Spleen (tissue), 11 donors: ENCODE results near the gene LIPE. TPM values are rescaled to one million over a fixed set of nuclear protein-coding genes. Genes with fewer than 3 reads are reported as not detected.
A peak's percentile ranks its signal among the peaks of the same experiment; 100 is the strongest.
"Not testable (repeated sequence)": the region's sequence is repeated elsewhere in the genome, so short reads cannot be mapped to it uniquely, and the experiment has no call there.

ENCODE experiments used
- DNase-seq: peaks from one replicate; pipeline ENCODE4 v3.0.0-alpha.2; 2020
- H3K27ac ChIP-seq, 8 donors: fragments of 200-600 bp; sonication (generic) in 7 of 8; 1 replicate in 4 of 8; 2 replicates in 4 of 8; pipeline versions ENCODE4 v1.5.0 to v1.8.0; 2016 to 2021; ENCODE audit warnings: inconsistent platforms in 4 of 8, mild to moderate bottlenecking in 4 of 8, moderate library complexity in 1 of 8
- H3K27me3 ChIP-seq, 7 donors: fragments of 200-600 bp; sonication (generic) in 6 of 7; replicated peaks in 1 of 7; 1 replicate in 4 of 7; 2 replicates in 3 of 7; pipeline versions ENCODE4 v1.5.0 to v1.8.0; 2016 to 2021; ENCODE audit warnings: inconsistent platforms in 3 of 7, mild to moderate bottlenecking in 1 of 7
- H3K36me3 ChIP-seq, 6 donors: fragments of 200-600 bp; sonication (generic) in 5 of 6; 1 replicate in 4 of 6; 2 replicates in 2 of 6; pipeline versions ENCODE4 v1.5.0 to v1.8.0; 2016 to 2021; ENCODE audit warnings: inconsistent platforms in 2 of 6
- H3K4me1 ChIP-seq, 6 donors: fragments of 200-600 bp; sonication (generic) in 5 of 6; 1 replicate in 3 of 6; 2 replicates in 3 of 6; pipeline versions ENCODE4 v1.5.0 to v1.8.0; 2016 to 2021; ENCODE audit warnings: inconsistent platforms in 3 of 6
- H3K4me3 ChIP-seq, 8 donors: fragments of 200-600 bp; sonication (generic) in 7 of 8; 1 replicate in 4 of 8; 2 replicates in 4 of 8; pipeline versions ENCODE4 v1.5.0 to v1.8.0; 2016 to 2021; ENCODE audit warnings: inconsistent platforms in 4 of 8, mild to moderate bottlenecking in 4 of 8, moderate library complexity in 2 of 8
- H3K9me3 ChIP-seq, 8 donors: fragments of 200-600 bp; sonication (generic) in 7 of 8; 1 replicate in 4 of 8; 2 replicates in 4 of 8; pipeline versions ENCODE4 v1.5.0 to v1.8.0; 2016 to 2021; ENCODE audit warnings: inconsistent platforms in 4 of 8
- POLR2A ChIP-seq, 3 donors: fragments of 450-650 bp; IDR thresholded peaks; one replicate each; pipeline ENCODE4 v1.5.1; 2017; ENCODE audit warnings: antibody characterized with exemption in 3 of 3, mild to moderate bottlenecking in 1 of 3
- POLR2AphosphoS5 ChIP-seq, 3 donors: sonication (generic); formaldehyde crosslinking; IDR thresholded peaks; one replicate each; pipeline ENCODE4 v1.5.1; 2017; ENCODE audit warnings: antibody characterized with exemption in 3 of 3
- WGBS, 5 donors: extraction: QIAGEN DNeasy Blood & Tissue Kit in 3 of 5; methylation state at CpG; one replicate each; pipeline versions ENCODE4 v1.1.5 to v1.1.7; 2013 to 2018; 5-methylcytosine and 5-hydroxymethylcytosine counted together
- intact Hi-C: fragments of 100-400 bp; cut with DNase I; formaldehyde crosslinking; loops from one replicate; pipeline ENCODE4 v1.15.0; 2023; ENCODE audit warnings: low total_unique reads
- polyA plus RNA-seq, 3 donors: library from polyadenylated mRNA; stranded (reverse); fragments of 200-250 nt; gene quantifications; one replicate each; pipeline ENCODE4 v1.2.1, GENCODE V29; 2013
- total RNA-seq, 7 donors: library from RNA; depleted of rRNA in 3 of 7; stranded (reverse); fragments of >200 nt in 3 of 7; fragmentation: NEBNext Ultra II Directional in 4 of 7; extraction: Animal tissue kit (Norgen Biotek cat#: 25700) in 4 of 7; gene quantifications; one replicate each; pipeline versions ENCODE4 v1.1.0 to v1.2.1, GENCODE V29; 2016 to 2021
- TF ChIP-seq, protein P1 (sequence below), 11 experiments: fragments of 200-600 bp in 7 of 11; fragments of 450-650 bp in 4 of 11; sonication (generic) in 4 of 11; IDR thresholded peaks in 8 of 11; conservative IDR thresholded peaks in 3 of 11; 1 replicate in 7 of 11; 2 replicates in 4 of 11; pipeline versions ENCODE4 v1.4.0 to v1.8.0; 2016 to 2021; ENCODE audit warnings: antibody characterized with exemption in 11 of 11, inconsistent platforms in 4 of 11, mild to moderate bottlenecking in 1 of 11
- donor health status: healthy with polysubstance abuse.
- donor health status: DM: no; HTN: no; CAD: no; lungs with moderate emphysema.
- donor health status: DM: no; HTN: no; CAD: no.
- donor health status: Bipolar disorder and iron deficiency.
- donor health status: healthy.
- donor health status: DM: no; HTN: no; CAD: no.
- donor health status: DM: yes; HTN: yes; CAD: no.

Gene LIPE
- total and polyA plus RNA-seq, 10 donors: 20.6 to 43.7 (median 25.2) TPM

GRCh38 chr19:42459926-42460325 is 32.7 kb upstream of the LIPE start:
- Histone ChIP-seq H3K4me3 (no peak overlapping the region), H3K4me1 (peaks cover 0 to 25% (median 6%) of the 10 kb centered on the region in 6 donors), H3K9me3 (no peaks in the 10 kb centered on the region), H3K27ac (no peak overlapping the region), H3K27me3 (no peaks in the 10 kb centered on the region), H3K36me3 (no peaks in the 10 kb centered on the region)
- no peak for DNase-seq
- no peak for TF ChIP-seq POLR2AphosphoS5 (IDR thresholded peaks at IDR 0.05)
- WGBS, 5 donors: 66 to 79% (median 76%) methylated on average over 2 of the region's 2 CpGs
- intact Hi-C loops: no loop called here

- peak overlapping the region in 4 of 8 donors; percentile 38 to 67 (median 56) for H3K27ac ChIP-seq
- no peak for TF ChIP-seq POLR2AphosphoS5 (IDR thresholded peaks at IDR 0.05)
- H3K9me3 ChIP-seq: no peaks in the 10 kb centered on the region
- intact Hi-C loops: no loop called here
- DNase-seq: no peak
- no peak overlapping the region for H3K4me3 ChIP-seq
- peaks cover 0 to 55% (median 14%) of the 10 kb centered on the region in 6 donors for H3K4me1 ChIP-seq
- 64 to 88% (median 71%) methylated on average over 1 of the region's 1 CpG for WGBS, 5 donors
- H3K36me3 ChIP-seq: no peaks in the 10 kb centered on the region
- H3K27me3 ChIP-seq: no peaks in the 10 kb centered on the region
Measured at GRCh38 chr19:42455621-42456081, 28.5 kb upstream of the LIPE start.

DNA sequence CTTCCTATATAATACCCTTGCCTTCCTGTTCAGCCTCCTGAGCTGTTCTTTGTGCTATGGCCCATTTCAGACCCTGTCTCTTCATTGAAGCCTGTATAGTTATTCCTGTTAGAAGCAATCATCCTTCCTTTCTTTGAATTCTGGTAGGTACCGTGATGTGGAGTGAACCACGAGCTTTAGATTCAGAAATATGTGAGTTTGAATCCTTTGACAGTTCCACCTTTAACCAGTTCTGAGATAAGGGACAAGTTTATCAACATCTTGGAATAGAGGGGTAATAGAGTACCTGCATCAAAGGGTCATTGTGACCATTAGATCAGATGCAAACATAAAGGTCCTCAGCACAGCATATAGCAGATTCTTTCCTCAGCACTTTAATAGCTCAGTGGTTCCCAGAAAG is 27.9 kb upstream of the LIPE start:
- no peak for DNase-seq
- Histone ChIP-seq H3K27ac (peak overlapping the region in 3 of 8 donors; percentile 37 to 66 (median 45)), H3K4me3 (no peak overlapping the region), H3K27me3 (no peaks in the 10 kb centered on the region), H3K9me3 (no peaks in the 10 kb centered on the region), H3K36me3 (no peaks in the 10 kb centered on the region), H3K4me1 (peaks cover 3 to 60% (median 20%) of the 10 kb centered on the region in 6 donors)
- TF ChIP-seq, protein P1, sequence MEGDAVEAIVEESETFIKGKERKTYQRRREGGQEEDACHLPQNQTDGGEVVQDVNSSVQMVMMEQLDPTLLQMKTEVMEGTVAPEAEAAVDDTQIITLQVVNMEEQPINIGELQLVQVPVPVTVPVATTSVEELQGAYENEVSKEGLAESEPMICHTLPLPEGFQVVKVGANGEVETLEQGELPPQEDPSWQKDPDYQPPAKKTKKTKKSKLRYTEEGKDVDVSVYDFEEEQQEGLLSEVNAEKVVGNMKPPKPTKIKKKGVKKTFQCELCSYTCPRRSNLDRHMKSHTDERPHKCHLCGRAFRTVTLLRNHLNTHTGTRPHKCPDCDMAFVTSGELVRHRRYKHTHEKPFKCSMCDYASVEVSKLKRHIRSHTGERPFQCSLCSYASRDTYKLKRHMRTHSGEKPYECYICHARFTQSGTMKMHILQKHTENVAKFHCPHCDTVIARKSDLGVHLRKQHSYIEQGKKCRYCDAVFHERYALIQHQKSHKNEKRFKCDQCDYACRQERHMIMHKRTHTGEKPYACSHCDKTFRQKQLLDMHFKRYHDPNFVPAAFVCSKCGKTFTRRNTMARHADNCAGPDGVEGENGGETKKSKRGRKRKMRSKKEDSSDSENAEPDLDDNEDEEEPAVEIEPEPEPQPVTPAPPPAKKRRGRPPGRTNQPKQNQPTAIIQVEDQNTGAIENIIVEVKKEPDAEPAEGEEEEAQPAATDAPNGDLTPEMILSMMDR (IDR thresholded peaks at IDR 0.05 in 8 of 11, conservative IDR thresholded peaks at IDR 0.05 in 3 of 11): no peak
- no peak for TF ChIP-seq POLR2A (IDR thresholded peaks at IDR 0.05)
- TF ChIP-seq POLR2AphosphoS5 (IDR thresholded peaks at IDR 0.05): no peak
- intact Hi-C loops: no loop called here
- WGBS, 5 donors: 81 to 94% (median 85%) methylated on average over 2 of the region's 2 CpGs

GRCh38 chr19:42452590-42452989 is 25.4 kb upstream of the LIPE start:
- TF ChIP-seq POLR2AphosphoS5 (IDR thresholded peaks at IDR 0.05): no peak
- TF ChIP-seq POLR2A (IDR thresholded peaks at IDR 0.05): no peak
- TF ChIP-seq, protein P1 (IDR thresholded peaks at IDR 0.05 in 8 of 11, conservative IDR thresholded peaks at IDR 0.05 in 3 of 11): no peak
- peak overlapping the region in 4 of 8 donors; percentile 55 to 71 (median 61) for H3K27ac ChIP-seq
- no peaks in the 10 kb centered on the region for H3K27me3 ChIP-seq
- WGBS, 5 donors: 29 to 44% (median 34%) methylated on average over 4 of the region's 4 CpGs
- H3K36me3 ChIP-seq: no peaks in the 10 kb centered on the region
- no peak overlapping the region for H3K4me3 ChIP-seq
- intact Hi-C loops: no loop called here
- H3K4me1 ChIP-seq: peaks cover 3 to 70% (median 26%) of the 10 kb centered on the region in 6 donors
- no peak for DNase-seq
- H3K9me3 ChIP-seq: no peaks in the 10 kb centered on the region

DNA sequence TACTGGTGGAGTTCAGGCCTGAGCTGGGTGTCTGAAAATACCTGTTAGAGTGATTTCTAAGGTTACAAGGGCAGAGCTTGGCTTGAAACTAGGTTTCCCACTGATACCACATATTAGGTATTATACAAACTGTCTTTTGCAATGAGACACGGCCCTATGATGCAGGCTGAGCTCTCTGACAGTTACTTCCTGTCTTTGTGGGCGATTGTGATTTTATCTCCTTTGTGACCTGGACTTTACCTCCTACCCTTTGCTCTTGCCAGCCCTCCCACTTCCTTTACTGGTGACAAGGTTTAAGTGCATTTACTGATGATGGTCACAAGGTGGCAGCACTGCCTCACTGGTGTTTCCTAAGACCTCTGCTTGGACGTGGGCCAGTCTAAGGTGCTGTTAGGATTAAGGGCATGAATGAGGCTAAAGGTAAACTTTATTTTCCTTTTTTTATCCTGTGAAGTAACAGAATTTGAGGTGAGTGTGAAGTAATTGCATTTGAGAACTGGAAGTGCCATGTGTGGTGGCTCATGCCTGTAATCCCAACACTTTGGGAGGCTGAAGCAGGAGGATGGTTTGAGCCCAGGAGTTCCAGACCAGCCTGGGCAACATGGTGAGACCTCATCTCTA is 23.2 kb upstream of the LIPE start:
- 0 to 5% (median 1%) methylated on average over 3 of the region's 3 CpGs for WGBS, 5 donors
- peak; percentile 86 for DNase-seq
- H3K27me3 ChIP-seq: no peaks in the 10 kb centered on the region
- H3K36me3 ChIP-seq: no peaks in the 10 kb centered on the region
- intact Hi-C loops: loop anchor here (2.0 kb wide), 1 partner anchor 78 kb away; the partner anchor contains the start of gene CEACAM1
- TF ChIP-seq POLR2AphosphoS5 (IDR thresholded peaks at IDR 0.05) (peak in 1 of 3 donors; percentile 82), POLR2A (IDR thresholded peaks at IDR 0.05) (no peak)
- TF ChIP-seq, protein P1 (IDR thresholded peaks at IDR 0.05 in 8 of 11, conservative IDR thresholded peaks at IDR 0.05 in 3 of 11): peak; percentile 84 to 98 (median 93)
- H3K9me3 ChIP-seq: no peaks in the 10 kb centered on the region
- peaks cover 3 to 60% (median 22%) of the 10 kb centered on the region in 6 donors for H3K4me1 ChIP-seq
- H3K27ac ChIP-seq: peak overlapping the region in 6 of 8 donors; percentile 36 to 72 (median 52)
- no peak overlapping the region for H3K4me3 ChIP-seq

DNA sequence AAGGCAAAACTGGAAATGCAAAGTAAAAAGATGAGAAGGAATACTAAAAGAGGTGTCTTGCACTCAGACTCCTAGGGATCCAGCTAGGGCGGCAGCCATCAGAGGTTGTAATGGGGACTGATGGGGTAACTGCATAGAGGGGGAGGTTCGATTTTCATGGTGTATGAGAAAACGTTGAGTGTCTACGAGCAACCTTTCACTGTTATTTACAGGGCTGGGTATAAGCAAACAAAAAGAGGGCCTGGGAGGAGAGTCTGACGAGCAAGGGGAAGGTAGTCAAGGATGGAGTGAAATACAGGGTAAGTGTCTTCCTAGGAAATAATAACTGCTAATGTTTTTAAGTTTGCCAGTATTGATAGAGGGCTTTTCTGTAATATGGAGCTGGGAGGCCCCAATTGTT is 21.1 kb upstream of the LIPE start:
- H3K4me3 ChIP-seq, DNase-seq, H3K9me3 ChIP-seq, H3K27me3 ChIP-seq, intact Hi-C loops, H3K27ac ChIP-seq, H3K36me3 ChIP-seq: not testable (repeated sequence)
- 84 to 92% (median 85%) methylated on average over 5 of the region's 5 CpGs for WGBS, 5 donors
- peaks cover 3 to 42% (median 21%) of the 10 kb centered on the region in 6 donors for H3K4me1 ChIP-seq
